ENCODE data around the gene VCPKMT.

- TF ChIP-seq CTCF (IDR thresholded peaks at IDR 0.05) (no peak), POLR2A (IDR thresholded peaks at IDR 0.05) (no peak)
Measured at GRCh38 chr14:50122291-50122690, 5.9 kb upstream of the VCPKMT start.
